Right atrium auricular region (tissue), 2 donors: Measurements from ENCODE around the gene BTNL3. TPM values are rescaled to one million over a fixed set of nuclear protein-coding genes. Genes with fewer than 3 reads are reported as not detected.
A peak's percentile ranks its signal among the peaks of the same experiment; 100 is the strongest.
"Not testable (repeated sequence)": the region's sequence is repeated elsewhere in the genome, so short reads cannot be mapped to it uniquely, and the experiment has no call there.

Source experiments
- DNase-seq: peaks from one replicate; pipeline ENCODE4 v3.0.0-alpha.2; 2019; ENCODE audit warnings: low spot score
- H3K27ac ChIP-seq, 2 donors: fragments of 200-600 bp; sonication (generic); 1 replicate in 1 of 2; 2 replicates in 1 of 2; pipeline ENCODE4 v1.5.1; 2016 to 2019
- H3K27me3 ChIP-seq, 2 donors: fragments of 200-600 bp; sonication (generic); one replicate each; pipeline versions ENCODE4 v1.5.1 to v1.6.0; 2017 to 2019
- H3K36me3 ChIP-seq: fragments of 200-600 bp; sonication (generic); one replicate; pipeline ENCODE4 v1.5.1; 2016
- H3K4me1 ChIP-seq, 2 donors: fragments of 200-600 bp; sonication (generic); one replicate each; pipeline versions ENCODE4 v1.5.1 to v1.6.0; 2017 to 2019
- H3K4me3 ChIP-seq, 2 donors: fragments of 200-600 bp; sonication (generic); 1 replicate in 1 of 2; 2 replicates in 1 of 2; pipeline ENCODE4 v1.5.1; 2017 to 2019; ENCODE audit warnings: mild to moderate bottlenecking in 1 of 2, moderate library complexity in 1 of 2
- H3K9me3 ChIP-seq, 2 donors: fragments of 200-600 bp; sonication (generic); one replicate each; pipeline ENCODE4 v1.5.1; 2019
- total RNA-seq, 2 donors: library from RNA; depleted of rRNA; stranded (reverse); fragments of >200 nt; gene quantifications; one replicate each; pipeline ENCODE4 v1.1.0, GENCODE V29; 2016
- TF ChIP-seq, protein P1 (sequence below), 2 donors: fragments of 200-600 bp; sonication (generic); IDR thresholded peaks; one replicate each; pipeline ENCODE4 v1.5.1; 2019; ENCODE audit warnings: antibody characterized with exemption in 2 of 2

BTNL3 gene
- total RNA-seq, 2 donors from 2014 or later, result not detected

DNA sequence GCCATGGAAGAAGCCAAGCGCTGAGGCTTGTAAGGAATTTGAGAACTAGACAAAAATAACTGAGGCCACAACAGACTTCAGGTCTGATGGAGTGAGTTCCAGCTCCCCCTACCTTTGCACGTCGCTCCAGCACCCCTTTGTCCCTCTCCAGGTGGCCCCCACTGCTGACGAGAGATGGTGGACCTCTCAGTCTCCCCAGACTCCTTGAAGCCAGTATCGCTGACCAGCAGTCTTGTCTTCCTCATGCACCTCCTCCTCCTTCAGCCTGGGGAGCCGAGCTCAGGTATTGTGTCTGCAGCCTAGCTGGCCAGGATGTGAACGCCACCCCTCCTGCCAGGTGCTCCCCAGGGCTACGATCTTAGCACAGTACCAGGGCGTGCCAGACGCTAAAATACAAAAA lies 56.7 kb downstream of the BTNL3 start:
- no peak overlapping the region for H3K4me3 ChIP-seq
- no peaks in the 10 kb centered on the region for H3K27me3 ChIP-seq
- peak overlapping the region; percentile 2 to 64 for H3K27ac ChIP-seq
- no peaks in the 10 kb centered on the region for H3K36me3 ChIP-seq
- no peaks in the 10 kb centered on the region for H3K4me1 ChIP-seq
- DNase-seq, result peak; percentile 52
- no peaks in the 10 kb centered on the region for H3K9me3 ChIP-seq
- TF ChIP-seq, protein P1, sequence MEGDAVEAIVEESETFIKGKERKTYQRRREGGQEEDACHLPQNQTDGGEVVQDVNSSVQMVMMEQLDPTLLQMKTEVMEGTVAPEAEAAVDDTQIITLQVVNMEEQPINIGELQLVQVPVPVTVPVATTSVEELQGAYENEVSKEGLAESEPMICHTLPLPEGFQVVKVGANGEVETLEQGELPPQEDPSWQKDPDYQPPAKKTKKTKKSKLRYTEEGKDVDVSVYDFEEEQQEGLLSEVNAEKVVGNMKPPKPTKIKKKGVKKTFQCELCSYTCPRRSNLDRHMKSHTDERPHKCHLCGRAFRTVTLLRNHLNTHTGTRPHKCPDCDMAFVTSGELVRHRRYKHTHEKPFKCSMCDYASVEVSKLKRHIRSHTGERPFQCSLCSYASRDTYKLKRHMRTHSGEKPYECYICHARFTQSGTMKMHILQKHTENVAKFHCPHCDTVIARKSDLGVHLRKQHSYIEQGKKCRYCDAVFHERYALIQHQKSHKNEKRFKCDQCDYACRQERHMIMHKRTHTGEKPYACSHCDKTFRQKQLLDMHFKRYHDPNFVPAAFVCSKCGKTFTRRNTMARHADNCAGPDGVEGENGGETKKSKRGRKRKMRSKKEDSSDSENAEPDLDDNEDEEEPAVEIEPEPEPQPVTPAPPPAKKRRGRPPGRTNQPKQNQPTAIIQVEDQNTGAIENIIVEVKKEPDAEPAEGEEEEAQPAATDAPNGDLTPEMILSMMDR (IDR thresholded peaks at IDR 0.05), result no peak

- H3K27me3 ChIP-seq, H3K9me3 ChIP-seq, DNase-seq, H3K4me1 ChIP-seq, H3K36me3 ChIP-seq, H3K4me3 ChIP-seq: not testable (repeated sequence)
- H3K27ac ChIP-seq, result peak overlapping the region; percentile 2 to 64
These were observed 57.2 kb downstream of the BTNL3 start for GRCh38 chr5:181045857-181046256.

GRCh38 chr5:181047288-181047687 lies 58.6 kb downstream of the BTNL3 start:
- H3K27ac ChIP-seq, result no peak overlapping the region
- H3K4me1 ChIP-seq, result peaks cover 0 to 5% of the 10 kb centered on the region in 2 donors
- no peak for DNase-seq
- no peak overlapping the region for H3K4me3 ChIP-seq
- no peaks in the 10 kb centered on the region for H3K36me3 ChIP-seq
- H3K9me3 ChIP-seq, result no peaks in the 10 kb centered on the region
- peaks cover 0 to 2% of the 10 kb centered on the region in 2 donors for H3K27me3 ChIP-seq
- TF ChIP-seq, protein P1 (IDR thresholded peaks at IDR 0.05), result no peak

GRCh38 chr5:181047921-181048320 lies 59.3 kb downstream of the BTNL3 start:
- peak; percentile 48 for DNase-seq
- no peak overlapping the region for H3K27ac ChIP-seq
- TF ChIP-seq, protein P1 (IDR thresholded peaks at IDR 0.05), result no peak
- H3K36me3 ChIP-seq, result no peaks in the 10 kb centered on the region
- peaks cover 0 to 9% of the 10 kb centered on the region in 2 donors for H3K4me1 ChIP-seq
- H3K4me3 ChIP-seq, result no peak overlapping the region
- peaks cover 0 to 5% of the 10 kb centered on the region in 2 donors for H3K27me3 ChIP-seq
- no peaks in the 10 kb centered on the region for H3K9me3 ChIP-seq

GRCh38 chr5:181050016-181050415 lies 61.4 kb downstream of the BTNL3 start:
- TF ChIP-seq, protein P1 (IDR thresholded peaks at IDR 0.05), result no peak
- H3K4me3 ChIP-seq, result no peak overlapping the region
- DNase-seq, result peak; percentile 38
- peak overlapping the region in 1 of 2 donors; percentile 3 for H3K27ac ChIP-seq
- peaks cover 5 to 7% of the 10 kb centered on the region in 2 donors for H3K27me3 ChIP-seq
- no peaks in the 10 kb centered on the region for H3K36me3 ChIP-seq
- H3K4me1 ChIP-seq, result peaks cover 0 to 20% of the 10 kb centered on the region in 2 donors
- no peaks in the 10 kb centered on the region for H3K9me3 ChIP-seq

DNA sequence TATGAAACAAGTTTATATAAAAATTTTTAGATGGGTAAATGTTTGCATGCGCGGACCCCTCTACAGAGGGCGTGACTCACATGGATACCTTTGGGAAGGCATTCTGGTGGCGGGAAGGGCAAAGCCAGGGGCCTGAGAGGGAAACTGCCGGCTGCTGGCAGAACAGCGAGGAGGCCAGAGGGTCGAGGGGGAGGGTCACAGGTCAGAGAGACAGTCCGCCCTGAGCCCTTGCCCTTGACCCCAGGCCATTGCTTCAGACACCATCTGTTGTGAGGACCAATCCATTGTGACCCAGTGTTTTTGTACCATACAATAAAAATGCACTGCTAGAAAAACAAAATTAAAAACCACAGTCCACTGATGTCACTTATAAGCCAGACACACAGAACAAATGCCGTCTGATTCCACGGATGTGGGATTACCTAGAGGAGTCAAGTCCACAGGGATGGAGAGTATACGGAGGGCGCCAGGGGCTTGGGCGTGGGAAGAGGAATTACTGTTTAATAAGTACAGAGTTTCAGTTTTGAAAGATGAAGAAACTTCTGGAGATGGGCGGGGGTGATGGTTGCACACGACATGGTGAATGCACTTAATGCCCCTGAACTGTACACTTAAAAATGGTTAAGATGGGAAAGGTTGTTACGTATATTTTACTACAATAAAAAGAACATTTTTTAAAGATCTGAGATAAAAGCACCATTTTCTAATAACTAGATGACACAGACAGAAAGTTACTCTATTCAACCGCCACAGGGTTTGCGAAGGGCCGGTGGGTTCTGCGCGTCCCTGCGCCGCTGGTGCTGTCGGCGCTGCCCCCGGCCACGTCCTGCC lies 63.4 kb downstream of the BTNL3 start:
- Histone ChIP-seq H3K27me3 (peaks cover 5 to 7% of the 10 kb centered on the region in 2 donors), H3K4me1 (peaks cover 0 to 20% of the 10 kb centered on the region in 2 donors), H3K27ac (peak overlapping the region in 1 of 2 donors; percentile 32), H3K9me3 (no peaks in the 10 kb centered on the region), H3K36me3 (no peaks in the 10 kb centered on the region), H3K4me3 (peak overlapping the region; percentile 41 to 58)
- DNase-seq, result peak; percentile 51
- TF ChIP-seq, protein P1 (IDR thresholded peaks at IDR 0.05), result no peak
